ENCODE data around the gene TMEM178B. TPM values are rescaled to one million over a fixed set of nuclear protein-coding genes. Genes with fewer than 3 reads are reported as not detected.

TMEM178B gene
- total and polyA plus RNA-seq, 2 of the 4 experiments (the other 2 are of a cell fraction): under 0.01 to 0.05 TPM

GRCh38 chr7:141342621-141343408 lies 269.0 kb downstream of the TMEM178B start:
- no peak overlapping the region for H3K4me3 ChIP-seq (ENCODE audit: insufficient read depth, low read depth, low read length)
- no peak overlapping the region for H3K14ac ChIP-seq (replicated peaks; ENCODE audit: low read depth, low read length)
- H3K9me3 ChIP-seq (ENCODE audit: control insufficient read depth, insufficient read depth, low read length): peaks cover 12% of the 10 kb centered on the region; the same call in 1 of the 2 replicates
- H3K56ac ChIP-seq (ENCODE audit: extremely low read depth, insufficient read depth, low read length): no peak overlapping the region
- H2BK5ac ChIP-seq (ENCODE audit: low read depth, low read length, poor library complexity, severe bottlenecking): no peak overlapping the region
- intact Hi-C loops (cut with micrococcal nuclease): no loop called here
- H3K27ac ChIP-seq (ENCODE audit: insufficient read depth, low read length): no peak overlapping the region
- H3K9ac ChIP-seq (ENCODE audit: low read depth, low read length): no peak overlapping the region
- 68% methylated on average over 6 of the region's 16 CpGs; no CpG with 5 or more reads in 1 of the 2 experiments for WGBS, 2 experiments (ENCODE audit: extremely low coverage in 2 of 2, insufficient read length in 1 of 2)
- H4K91ac ChIP-seq (ENCODE audit: insufficient read depth, low read depth, low read length): no peak overlapping the region
- H4K5ac ChIP-seq (ENCODE audit: low read depth, low read length): no peak overlapping the region
- no peak overlapping the region for H2AK9ac ChIP-seq (replicated peaks; ENCODE audit: low read depth, low read length, poor library complexity)
- H3K4me2 ChIP-seq (ENCODE audit: low read depth, low read length): no peak overlapping the region
- H4K8ac ChIP-seq (ENCODE audit: low read depth in 2 of 2, low read length in 2 of 2): no peak overlapping the region
- in situ Hi-C loops (cut with MboI; ENCODE audit: low sequenced_read_pairs): no loop called here
- DNase-seq (no peak), ATAC-seq (ENCODE audit: low read depth) (no peak)
- no peaks in the 10 kb centered on the region for H3K79me1 ChIP-seq (ENCODE audit: low read depth in 1 of 2, low read length in 2 of 2)
- no peak overlapping the region for H2BK120ac ChIP-seq (ENCODE audit: low read depth, low read length)
- H3K4me1 ChIP-seq (ENCODE audit: control insufficient read depth, insufficient read depth, low read length): no peaks in the 10 kb centered on the region
- no peak overlapping the region for H3K23ac ChIP-seq (ENCODE audit: low read depth, low read length)
- no peaks in the 10 kb centered on the region for H3K27me3 ChIP-seq (ENCODE audit: control insufficient read depth, insufficient read depth, low read length)
- H3K36me3 ChIP-seq (ENCODE audit: control insufficient read depth, insufficient read depth, low read length): no peaks in the 10 kb centered on the region
- ChIA-PET CTCF (no interaction called here), POLR2A (ENCODE audit: unreplicated experiment) (no interaction called here)
- no peaks in the 10 kb centered on the region for H4K20me1 ChIP-seq (ENCODE audit: insufficient read depth, low read length)
- no peak overlapping the region for H2BK15ac ChIP-seq (ENCODE audit: low read depth, low read length)
- no peak overlapping the region for H3K18ac ChIP-seq (ENCODE audit: low read depth, low read length)
- no peak overlapping the region for H2AK5ac ChIP-seq (ENCODE audit: low read depth, low read length)
- dilution Hi-C loops (cut with HindIII; ENCODE audit: low sequenced_read_pairs, unreplicated experiment): no loop called here
- BruUV-seq (replicated peaks): no TSS peak
- TF ChIP-seq POLR2A (IDR thresholded peaks at IDR 0.05; ENCODE audit: low read depth, low read length): no peak
- TF ChIP-seq FOS (IDR thresholded peaks at IDR 0.05; ENCODE audit: low read depth, low read length): no peak
- no peak for TF ChIP-seq NFE2L2 (IDR thresholded peaks at IDR 0.05; ENCODE audit: low read depth, low read length)
- TF ChIP-seq CHD1 (IDR thresholded peaks at IDR 0.05; ENCODE audit: low read depth, low read length): no peak
- no peak for TF ChIP-seq RAD21 (IDR thresholded peaks at IDR 0.05; ENCODE audit: low read length)
- TF ChIP-seq MAFK (IDR thresholded peaks at IDR 0.05; ENCODE audit: low read depth, low read length): no peak
- TF ChIP-seq ELK1 (IDR thresholded peaks at IDR 0.05; ENCODE audit: borderline replicate concordance, low read depth, low read length): no peak
- TF ChIP-seq CTCF (conservative IDR thresholded peaks at IDR 0.05; ENCODE audit: low read depth, low read length): no peak
- TF ChIP-seq USF2 (IDR thresholded peaks at IDR 0.05; ENCODE audit: low read depth, low read length): no peak
- no peak for TF ChIP-seq RFX5 (IDR thresholded peaks at IDR 0.05; ENCODE audit: low read depth, low read length)
- H2AFZ ChIP-seq (replicated peaks; ENCODE audit: low read length, poor library complexity): no peak overlapping the region
- no peak overlapping the region for H2BK20ac ChIP-seq (ENCODE audit: low read depth, low read length)
- H3K4ac ChIP-seq (ENCODE audit: low read depth, low read length): no peak overlapping the region
- H3K9me1 ChIP-seq (ENCODE audit: insufficient read depth, low read length): no peaks in the 10 kb centered on the region

Measured in IMR-90 (cell line).